GM10266 (cell line): Measurements from ENCODE around the gene KRT78.
A peak's percentile ranks its signal among the peaks of the same experiment; 100 is the strongest.
"Not testable (repeated sequence)": the region's sequence is repeated elsewhere in the genome, so short reads cannot be mapped to it uniquely, and the experiment has no call there.

Source experiments
- DNase-seq: peaks from one replicate; pipeline ENCODE4 v3.0.0; 2012; ENCODE audit errors: extremely low spot score
- CTCF ChIP-seq: IDR thresholded peaks from 2 replicates; pipeline ENCODE4 v1.5.1; 2012; ENCODE audit warnings: mild to moderate bottlenecking, low read depth; ENCODE audit not compliant: control insufficient read depth, insufficient read depth; ENCODE audit errors: missing control alignments

KRT78 gene

GRCh38 chr12:52884526-52885293 lies 35.9 kb upstream of the KRT78 start:
- DNase-seq: peak; percentile 84
- peak; percentile 84 for TF ChIP-seq CTCF

- DNase-seq: not testable (repeated sequence)
These were observed 31.7 kb upstream of the KRT78 start for GRCh38 chr12:52880499-52880898.

- TF ChIP-seq CTCF: peak; percentile 74
- DNase-seq: peak; percentile 69
These were observed 30.9 kb upstream of the KRT78 start for GRCh38 chr12:52879394-52880351.

- no peak for TF ChIP-seq CTCF
- no peak for DNase-seq
These were observed 30.0 kb upstream of the KRT78 start for GRCh38 chr12:52878507-52879393.

- DNase-seq: no peak
- TF ChIP-seq CTCF: no peak
These were observed 28.4 kb upstream of the KRT78 start for GRCh38 chr12:52877242-52877641.

GRCh38 chr12:52876372-52876771 lies 27.6 kb upstream of the KRT78 start:
- no peak for DNase-seq
- TF ChIP-seq CTCF: no peak

GRCh38 chr12:52874573-52875435 lies 26.0 kb upstream of the KRT78 start:
- TF ChIP-seq CTCF: no peak
- DNase-seq: no peak
